Stromal cell of bone marrow (primary cell): ENCODE results near the gene SLC51B.
"Not testable (repeated sequence)": the region's sequence is repeated elsewhere in the genome, so short reads cannot be mapped to it uniquely, and the experiment has no call there.

Source experiments
- DNase-seq: peaks from one replicate; pipeline ENCODE4 v3.0.0-alpha.2; 2012; ENCODE audit warnings: low read depth

SLC51B gene

DNA sequence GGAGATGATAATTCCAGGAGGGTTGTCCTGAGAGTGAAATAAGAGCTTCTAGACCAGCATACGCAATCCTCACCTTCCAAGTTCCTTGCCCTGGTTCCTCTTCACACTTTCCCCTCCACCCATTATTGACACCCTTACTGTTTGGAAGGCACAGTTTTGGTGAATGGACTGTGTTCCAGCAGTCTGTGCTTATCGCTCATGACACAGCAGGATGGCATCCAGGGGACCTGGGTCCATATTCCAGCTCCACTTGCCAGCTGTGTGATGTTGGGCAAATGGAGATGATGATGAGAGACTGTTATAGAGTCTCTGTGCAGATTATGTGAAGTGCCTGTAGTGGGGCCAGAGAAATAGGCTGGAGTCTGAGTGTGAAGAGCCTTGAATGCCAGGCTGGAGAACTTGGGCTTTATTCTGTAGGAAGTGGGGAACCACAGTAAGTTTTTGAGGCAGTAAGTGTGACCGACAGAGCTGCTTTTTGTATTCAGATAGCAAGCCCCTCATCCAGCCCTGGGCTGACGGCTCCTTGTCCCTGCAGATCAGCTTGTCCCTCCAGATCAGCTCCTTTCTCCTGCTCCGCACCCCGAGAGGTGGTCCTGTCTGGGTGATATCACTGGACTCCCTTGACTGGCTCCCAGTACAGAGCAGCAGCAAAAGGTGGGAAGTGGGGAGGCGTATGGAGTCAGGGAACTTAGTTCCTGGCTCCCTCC is 39.5 kb downstream of the SLC51B start:
- DNase-seq, result no peak

DNA sequence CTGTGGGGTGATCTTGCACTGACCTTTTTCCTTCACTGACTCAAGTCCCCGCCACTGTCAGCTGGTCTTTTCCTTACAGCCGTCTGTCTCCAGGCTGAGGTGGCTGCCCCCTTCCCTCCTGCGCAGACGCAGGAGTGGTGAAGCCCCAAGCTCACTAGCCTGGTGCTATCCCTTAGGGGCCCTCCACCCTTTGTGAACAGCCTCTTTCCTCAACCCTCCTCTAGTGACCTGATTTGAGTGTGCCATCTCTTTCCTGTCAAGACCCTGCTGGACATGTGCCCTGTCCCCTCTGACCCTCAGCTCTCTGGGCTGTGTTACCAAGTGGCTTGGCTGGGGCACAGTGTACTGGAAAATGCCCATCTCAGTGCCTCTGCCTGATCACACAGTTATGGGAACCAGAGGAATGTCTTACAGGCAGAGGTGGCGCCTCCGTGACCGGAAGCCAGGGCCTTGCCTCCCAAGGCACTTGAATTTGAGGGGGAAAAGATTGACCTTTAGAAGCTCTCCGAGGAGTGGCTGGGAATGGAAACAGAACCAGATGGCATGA is 40.1 kb downstream of the SLC51B start:
- no peak for DNase-seq

DNA sequence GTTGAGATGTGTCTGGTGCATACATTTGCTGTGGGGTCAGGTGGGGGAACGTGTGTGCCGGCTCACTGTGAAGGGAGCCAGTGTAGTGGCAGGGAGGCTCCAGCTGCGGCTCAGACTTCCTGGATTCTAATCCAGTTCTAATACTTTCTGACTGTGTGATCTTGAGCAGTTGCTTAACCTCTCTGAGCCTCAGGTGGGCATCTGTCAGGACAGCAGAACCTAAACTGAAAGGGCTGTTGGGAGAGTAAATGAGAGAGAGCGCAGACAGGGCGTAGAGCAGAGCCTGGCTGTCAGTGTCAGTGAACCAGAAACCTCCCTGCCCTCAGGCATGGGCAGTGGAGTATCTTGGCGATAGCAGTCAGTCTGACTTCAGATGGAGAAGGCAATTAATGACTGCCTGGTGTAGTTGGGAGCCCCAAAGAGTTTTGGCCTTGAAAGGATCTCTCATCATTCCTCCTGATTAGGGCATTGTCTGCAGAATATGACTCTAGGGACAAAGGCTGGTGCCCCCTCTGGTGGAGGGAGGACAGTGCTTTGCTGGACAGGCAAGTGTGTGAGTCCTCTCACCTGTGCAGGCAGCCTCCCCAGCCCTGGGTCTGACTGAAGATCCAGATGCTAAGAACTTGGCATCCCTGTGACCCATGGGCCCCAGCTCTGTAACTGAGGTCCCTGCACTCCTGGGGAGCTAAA is 40.9 kb downstream of the SLC51B start:
- DNase-seq, result no peak

DNA sequence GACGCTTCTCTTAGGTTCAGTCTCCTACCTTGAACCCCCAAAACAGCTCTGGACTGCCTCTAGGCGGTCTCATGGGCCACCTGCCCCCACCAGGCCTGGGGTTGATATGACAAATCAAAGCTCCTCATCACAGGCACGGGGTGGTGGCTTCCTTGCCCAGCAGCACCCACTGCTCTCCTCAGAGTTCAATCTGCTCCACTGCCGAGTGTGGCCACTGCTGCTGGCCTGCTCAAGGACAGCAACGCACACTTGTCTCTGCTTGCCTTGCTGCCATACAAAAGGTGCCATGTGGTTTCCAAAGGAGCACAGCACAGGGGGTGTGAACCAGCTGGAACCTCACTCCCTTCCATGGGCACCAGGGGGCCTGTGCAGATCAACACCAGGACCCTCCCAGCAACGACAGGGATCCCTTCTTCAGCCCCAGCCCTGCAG is 41.5 kb downstream of the SLC51B start:
- DNase-seq, result no peak

GRCh38 chr15:65087411-65087810 is 42.2 kb downstream of the SLC51B start:
- no peak for DNase-seq

- DNase-seq, result no peak
These were observed 42.9 kb downstream of the SLC51B start for GRCh38 chr15:65087873-65088642.

DNA sequence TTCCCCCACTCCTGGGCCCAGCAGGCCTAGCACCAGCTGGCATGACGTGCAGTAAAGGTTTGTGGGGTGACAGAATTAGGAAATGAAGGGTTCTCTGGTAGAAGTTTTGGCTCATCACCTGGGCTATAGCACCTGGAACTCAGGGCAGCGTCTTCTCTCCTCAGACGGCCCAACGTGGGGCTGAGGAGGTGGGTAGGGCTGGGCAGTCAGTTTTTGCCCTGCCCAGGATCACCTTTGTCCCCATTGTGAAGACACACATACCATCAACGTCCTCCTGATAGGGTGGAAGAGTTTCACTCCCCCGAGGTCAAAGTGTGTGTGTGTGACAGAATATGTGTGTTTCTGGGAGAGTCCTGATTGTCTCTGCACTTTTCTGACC is 43.4 kb downstream of the SLC51B start:
- DNase-seq, result no peak

GRCh38 chr15:65089206-65089824 is 44.1 kb downstream of the SLC51B start:
- no peak for DNase-seq

GRCh38 chr15:65091946-65092770 is 47.0 kb downstream of the SLC51B start:
- no peak for DNase-seq

DNA sequence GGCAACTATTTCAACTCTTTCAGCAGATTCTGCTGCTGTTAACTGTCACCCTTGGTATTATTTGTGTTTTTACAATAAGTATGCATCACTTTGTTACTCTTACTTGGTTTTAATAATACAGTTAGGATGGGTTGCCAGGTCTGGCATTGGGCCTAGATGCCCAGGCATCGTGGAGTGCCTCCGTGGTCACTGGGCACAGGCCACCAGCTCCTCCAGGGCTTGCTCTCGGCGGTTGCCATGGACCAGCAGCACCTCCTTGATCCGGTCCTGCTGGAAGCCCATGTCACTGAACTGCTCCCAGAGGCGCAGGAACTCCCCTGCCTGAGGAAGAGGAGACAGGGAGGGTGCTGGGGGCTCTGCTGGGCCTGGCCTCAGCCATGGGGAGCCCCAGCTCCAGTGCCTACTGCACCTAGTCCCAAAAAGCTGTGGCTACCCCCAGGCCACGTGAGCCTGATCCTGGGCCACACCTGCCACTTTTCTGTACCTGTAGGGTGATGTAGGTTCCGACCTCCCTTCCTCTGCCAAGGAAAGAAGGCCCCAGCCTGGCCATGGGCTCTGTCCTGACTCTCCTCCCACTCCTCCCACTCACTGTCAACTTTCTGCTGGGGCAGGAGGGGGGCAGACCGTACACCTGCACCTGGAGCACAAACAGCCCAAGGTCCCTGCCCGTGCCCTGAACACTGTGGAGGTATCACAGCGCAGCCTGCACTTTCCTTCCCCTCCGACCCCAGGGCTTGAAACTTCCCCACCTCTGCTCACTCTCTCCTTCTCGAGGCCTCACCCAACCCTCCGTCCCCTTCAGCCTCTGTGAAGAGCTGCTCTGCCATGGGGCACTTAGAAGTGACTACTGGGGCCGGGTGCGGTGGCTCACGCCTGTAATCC is 48.0 kb downstream of the SLC51B start:
- DNase-seq, result no peak

- DNase-seq, result not testable (repeated sequence)
These were observed 48.6 kb downstream of the SLC51B start for GRCh38 chr15:65093793-65094170.

DNA sequence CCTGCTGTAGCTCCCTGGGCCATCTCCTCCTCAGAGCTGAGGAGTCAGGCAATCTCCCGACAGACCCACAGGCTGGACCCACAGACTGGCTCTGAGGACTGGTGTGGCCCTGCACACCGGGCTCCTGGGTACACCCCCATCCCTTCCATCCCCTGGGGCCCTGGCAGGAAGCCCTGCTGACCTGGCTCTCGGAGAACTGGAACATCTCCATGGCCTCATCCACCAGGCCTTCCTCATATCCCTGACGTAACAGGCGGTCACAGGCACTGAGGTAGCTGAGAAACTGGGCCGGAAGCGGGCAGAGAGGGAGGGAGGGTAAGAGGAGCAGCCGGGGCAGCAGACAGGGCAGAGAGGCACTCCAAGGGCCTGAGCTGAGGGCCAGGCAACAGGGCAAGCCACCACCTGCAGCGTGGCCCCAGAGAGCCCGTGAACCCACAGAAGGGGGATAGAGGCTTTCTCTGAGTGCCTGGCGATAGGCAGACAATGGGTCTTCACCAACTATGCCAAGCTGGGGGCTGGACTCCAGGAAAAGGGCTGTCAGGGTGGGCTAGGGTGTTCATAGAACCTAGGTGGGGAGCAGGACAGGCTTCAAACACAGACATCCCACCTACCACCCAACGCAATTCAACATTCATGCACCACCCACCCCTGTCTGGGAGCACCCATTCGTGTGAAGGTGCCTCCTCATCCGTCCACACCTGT is 49.3 kb downstream of the SLC51B start:
- DNase-seq, result no peak

DNA sequence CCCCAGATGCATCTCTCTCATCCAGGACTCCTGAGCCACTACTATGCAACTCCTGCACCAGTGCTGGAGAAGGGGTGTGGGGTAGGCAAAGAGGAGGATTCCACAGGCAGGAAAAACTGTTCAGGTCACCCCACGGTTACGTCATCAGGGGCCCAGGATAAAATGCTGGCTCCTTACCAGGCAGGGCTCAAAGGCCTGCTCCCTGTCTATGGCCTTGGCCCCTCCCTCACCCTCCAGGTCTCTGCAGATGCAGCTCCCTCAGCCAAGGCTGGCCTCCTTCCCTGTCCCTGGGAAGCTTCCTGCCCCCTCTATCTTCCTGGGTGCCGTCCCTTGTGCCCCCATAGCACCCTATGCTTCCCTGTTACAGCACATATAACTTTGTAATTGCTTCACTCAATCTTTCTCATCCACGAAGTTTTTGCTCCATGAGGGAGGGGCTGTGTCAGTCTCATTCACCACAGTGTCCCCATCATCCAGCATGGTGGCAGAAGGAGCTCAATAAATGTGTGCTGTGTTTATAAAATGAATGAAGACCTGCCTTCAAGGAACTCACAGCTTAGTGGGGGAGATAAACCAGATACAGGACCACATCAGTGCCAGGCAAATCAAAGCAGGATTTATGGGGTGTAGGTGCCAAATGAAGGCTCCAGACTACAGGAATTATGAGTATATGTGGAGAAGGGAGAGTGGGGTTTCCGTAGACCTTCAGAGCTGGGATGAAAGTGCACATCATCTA is 50.0 kb downstream of the SLC51B start:
- DNase-seq, result no peak

DNA sequence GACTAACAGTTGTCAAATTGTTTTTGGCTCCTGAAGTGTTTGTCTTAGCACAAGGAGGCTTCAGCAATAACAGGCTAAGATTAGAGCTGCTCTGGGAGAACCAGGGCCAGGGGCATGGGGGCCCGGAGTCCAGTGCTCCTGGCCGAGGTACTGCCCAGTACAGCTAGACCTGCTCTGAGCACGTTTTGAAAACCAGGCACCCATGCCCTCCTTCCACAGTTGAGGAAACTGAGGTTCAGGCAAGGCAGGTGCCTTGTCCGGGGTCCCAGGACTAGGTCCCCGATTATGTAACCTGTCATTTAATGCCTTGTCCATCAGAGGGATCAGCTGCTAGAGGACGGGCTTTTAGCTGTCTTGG is 50.5 kb downstream of the SLC51B start:
- no peak for DNase-seq

DNA sequence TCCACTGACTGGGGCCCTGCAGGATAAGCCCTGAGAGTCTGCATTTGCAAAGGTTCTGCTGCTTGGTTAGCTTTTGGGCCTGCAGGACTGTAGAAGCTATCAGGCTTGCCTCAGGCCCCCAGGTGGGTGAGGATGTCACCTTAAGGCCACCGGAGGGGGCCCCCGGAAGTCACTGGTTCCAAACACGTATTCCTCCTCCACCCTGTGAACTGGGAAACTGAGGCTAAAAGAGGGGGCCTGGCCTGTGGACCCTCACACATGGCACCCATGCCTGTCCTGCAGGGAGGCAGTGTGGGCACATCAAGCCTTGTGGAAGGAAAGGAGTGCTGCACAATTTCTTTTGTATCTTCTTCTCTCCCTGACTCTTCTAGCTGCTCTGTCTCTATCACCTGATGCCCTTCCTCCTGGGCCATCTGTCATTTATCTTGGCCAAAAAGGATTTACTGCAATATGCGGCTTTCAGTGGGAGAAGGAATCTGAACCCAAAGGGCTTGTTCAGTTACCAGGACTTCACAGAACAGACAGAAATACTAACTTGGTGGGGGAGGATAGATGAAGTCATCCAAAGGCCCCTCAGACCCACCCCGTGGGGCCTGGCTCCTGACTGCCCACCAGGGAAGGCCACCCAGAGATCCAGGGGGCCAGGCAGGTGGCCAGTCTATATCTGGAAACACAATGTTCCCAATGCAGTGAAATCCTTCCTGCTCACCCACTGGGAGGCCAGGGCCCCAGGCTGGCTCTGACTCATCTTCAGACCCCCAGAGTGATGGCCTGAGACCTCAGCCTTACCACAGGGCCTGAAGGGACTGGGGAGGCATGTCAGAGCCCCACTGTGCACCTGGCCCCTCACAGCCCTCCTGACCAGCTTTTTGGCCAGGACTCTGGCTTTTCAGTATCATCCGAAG is 51.5 kb downstream of the SLC51B start:
- DNase-seq, result no peak

DNA sequence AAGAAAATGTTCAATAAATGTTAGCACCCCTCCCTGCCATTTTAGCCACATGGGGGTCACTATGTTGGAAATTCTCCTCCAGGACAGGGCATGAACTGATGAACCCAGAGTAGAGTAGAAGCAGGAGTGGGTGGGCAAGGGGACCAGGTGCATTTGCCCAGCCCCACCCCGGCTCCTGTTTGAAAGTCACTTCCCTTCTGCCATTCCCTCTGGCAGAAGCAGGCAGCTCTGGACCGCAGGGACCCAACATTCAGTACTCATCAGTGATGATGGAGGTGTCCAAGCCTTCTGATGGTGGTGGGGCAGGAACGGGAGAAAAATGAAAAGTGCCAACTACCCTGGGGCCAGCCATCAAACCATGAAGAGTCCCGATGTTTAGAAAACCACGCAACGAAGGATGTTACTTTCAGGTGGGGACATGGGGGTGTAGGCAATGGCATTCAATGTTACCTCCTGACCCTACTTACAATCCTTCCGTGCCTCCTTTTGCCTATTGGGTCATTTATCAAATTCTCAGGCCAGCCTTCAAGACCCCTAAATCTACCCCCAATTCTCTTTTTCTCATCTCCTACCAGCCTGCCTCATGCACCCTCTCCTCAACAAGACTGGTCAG is 52.6 kb downstream of the SLC51B start:
- no peak for DNase-seq

- DNase-seq, result no peak
These were observed 54.1 kb downstream of the SLC51B start for GRCh38 chr15:65099336-65099735.

DNA sequence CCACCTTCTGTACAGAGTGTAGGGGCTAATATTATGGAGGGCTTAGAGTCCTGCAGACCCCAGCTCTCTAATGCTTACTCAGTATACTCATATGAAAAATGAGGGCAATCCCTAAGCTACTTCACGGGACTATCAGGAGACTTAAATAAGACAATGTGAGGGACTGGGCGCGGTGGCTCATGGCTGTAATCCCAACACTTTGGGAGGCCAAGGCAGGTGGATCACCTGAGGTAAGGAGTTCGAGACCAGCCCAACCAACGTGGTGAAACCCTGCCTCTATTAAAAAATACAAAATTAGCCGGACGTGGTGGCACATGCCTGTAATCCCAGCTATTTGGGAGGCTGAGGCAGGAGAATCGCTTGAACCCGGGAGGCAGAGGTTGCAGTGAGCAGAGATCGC is 54.6 kb downstream of the SLC51B start:
- DNase-seq, result not testable (repeated sequence)
